Measurements from ENCODE around the gene ANXA6. TPM values are rescaled to one million over a fixed set of nuclear protein-coding genes. Genes with fewer than 3 reads are reported as not detected.

The ANXA6 gene
- total and polyA plus RNA-seq, 2 of the 4 experiments (the other 2 are of a cell fraction) = 355 to 610 TPM

GRCh38 chr5:151205411-151205810 lies 47.8 kb upstream of the ANXA6 start:
- no TSS peak for BruUV-seq (replicated peaks)
- Histone ChIP-seq H3K23ac (ENCODE audit: low read depth, low read length) (no peak overlapping the region), H3K18ac (ENCODE audit: low read depth, low read length) (no peak overlapping the region), H3K4me3 (ENCODE audit: insufficient read depth, low read depth, low read length) (no peak overlapping the region), H2BK15ac (ENCODE audit: low read depth, low read length) (no peak overlapping the region), H2BK20ac (ENCODE audit: low read depth, low read length) (no peak overlapping the region), H4K20me1 (ENCODE audit: insufficient read depth, low read length) (no peaks in the 10 kb centered on the region), H3K27ac (ENCODE audit: insufficient read depth, low read length) (no peak overlapping the region), H3K56ac (ENCODE audit: extremely low read depth, insufficient read depth, low read length) (no peak overlapping the region), H2BK5ac (ENCODE audit: low read depth, low read length, poor library complexity, severe bottlenecking) (no peak overlapping the region), H4K5ac (ENCODE audit: low read depth, low read length) (no peak overlapping the region), H3K36me3 (ENCODE audit: control insufficient read depth, insufficient read depth, low read length) (no peaks in the 10 kb centered on the region), H4K8ac (ENCODE audit: low read depth in 2 of 2, low read length in 2 of 2) (no peak overlapping the region), H3K4ac (ENCODE audit: low read depth, low read length) (no peak overlapping the region), H2AK9ac (replicated peaks; ENCODE audit: low read depth, low read length, poor library complexity) (no peak overlapping the region), H3K9me3 (ENCODE audit: control insufficient read depth, insufficient read depth, low read length) (no peaks in the 10 kb centered on the region), H2BK120ac (ENCODE audit: low read depth, low read length) (no peak overlapping the region), H3K4me2 (ENCODE audit: low read depth, low read length) (no peak overlapping the region), H4K91ac (ENCODE audit: insufficient read depth, low read depth, low read length) (no peak overlapping the region), H3K9me1 (ENCODE audit: insufficient read depth, low read length) (no peaks in the 10 kb centered on the region), H3K9ac (ENCODE audit: low read depth, low read length) (no peak overlapping the region), H3K79me1 (ENCODE audit: low read depth in 1 of 2, low read length in 2 of 2) (no peaks in the 10 kb centered on the region), H3K4me1 (ENCODE audit: control insufficient read depth, insufficient read depth, low read length) (no peaks in the 10 kb centered on the region), H2AK5ac (ENCODE audit: low read depth, low read length) (no peak overlapping the region), H2AFZ (replicated peaks; ENCODE audit: low read length, poor library complexity) (no peak overlapping the region), H3K27me3 (ENCODE audit: control insufficient read depth, insufficient read depth, low read length) (peaks cover 6% of the 10 kb centered on the region; the same call in 1 of the 2 replicates), H3K14ac (replicated peaks; ENCODE audit: low read depth, low read length) (no peak overlapping the region)
- TF ChIP-seq CHD1 (IDR thresholded peaks at IDR 0.05; ENCODE audit: low read depth, low read length) = no peak
- TF ChIP-seq ELK1 (IDR thresholded peaks at IDR 0.05; ENCODE audit: borderline replicate concordance, low read depth, low read length) = no peak
- TF ChIP-seq, protein P1, sequence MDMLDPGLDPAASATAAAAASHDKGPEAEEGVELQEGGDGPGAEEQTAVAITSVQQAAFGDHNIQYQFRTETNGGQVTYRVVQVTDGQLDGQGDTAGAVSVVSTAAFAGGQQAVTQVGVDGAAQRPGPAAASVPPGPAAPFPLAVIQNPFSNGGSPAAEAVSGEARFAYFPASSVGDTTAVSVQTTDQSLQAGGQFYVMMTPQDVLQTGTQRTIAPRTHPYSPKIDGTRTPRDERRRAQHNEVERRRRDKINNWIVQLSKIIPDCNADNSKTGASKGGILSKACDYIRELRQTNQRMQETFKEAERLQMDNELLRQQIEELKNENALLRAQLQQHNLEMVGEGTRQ (IDR thresholded peaks at IDR 0.05; ENCODE audit: low read depth, low read length) = no peak
- no peak for TF ChIP-seq NFE2L2 (IDR thresholded peaks at IDR 0.05; ENCODE audit: low read depth, low read length)
- in situ Hi-C loops (cut with MboI; ENCODE audit: low sequenced_read_pairs) = no loop called here
- ChIA-PET CTCF (no interaction called here), POLR2A (ENCODE audit: unreplicated experiment) (no interaction called here)
- 100% methylated on average over 1 of the region's 10 CpGs; no CpG with 5 or more reads in 1 of the 2 experiments for WGBS, 2 experiments (ENCODE audit: extremely low coverage in 2 of 2, insufficient read length in 1 of 2)
- DNase-seq (no peak), ATAC-seq (ENCODE audit: low read depth) (no peak)
- intact Hi-C loops (cut with micrococcal nuclease) = no loop called here
- dilution Hi-C loops (cut with HindIII; ENCODE audit: low sequenced_read_pairs, unreplicated experiment) = no loop called here

All from IMR-90 (cell line).